Activated CD4-positive, alpha-beta T cell treated with anti-CD3 and anti-CD28 coated beads, Interleukin-2, Interleukin-6, amounts not matched to agents 100 ng/mL and 50 ng/mL, durations not matched to agents 16 hours and 8 hours (primary cell): Measurements from ENCODE around the gene TCERG1L.
"Not testable (repeated sequence)": the region's sequence is repeated elsewhere in the genome, so short reads cannot be mapped to it uniquely, and the experiment has no call there.

Source experiments
- DNase-seq: peaks from one replicate; pipeline ENCODE4 v3.0.0-alpha.2; 2020

The TCERG1L gene

DNA sequence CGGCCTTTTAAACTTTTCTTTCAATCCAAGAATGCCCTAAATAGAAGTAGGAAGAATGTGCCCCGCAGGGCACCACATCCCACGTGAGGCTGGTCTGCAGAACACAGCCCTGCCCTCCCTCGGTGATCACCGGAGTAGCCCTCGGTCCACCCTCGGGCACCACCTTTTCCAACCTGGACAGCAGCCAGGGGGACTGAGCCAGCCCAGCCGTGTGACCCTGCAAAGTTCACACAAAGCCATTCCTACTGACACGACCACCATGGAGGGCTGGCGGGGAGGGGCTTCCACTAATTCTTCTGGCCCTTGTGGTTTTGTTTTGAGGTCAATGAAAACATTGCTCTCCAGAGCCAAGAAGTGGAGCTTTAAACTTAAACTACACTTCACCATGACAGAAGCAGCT, 132.2 kb downstream of the TCERG1L start:
- no peak for DNase-seq

DNA sequence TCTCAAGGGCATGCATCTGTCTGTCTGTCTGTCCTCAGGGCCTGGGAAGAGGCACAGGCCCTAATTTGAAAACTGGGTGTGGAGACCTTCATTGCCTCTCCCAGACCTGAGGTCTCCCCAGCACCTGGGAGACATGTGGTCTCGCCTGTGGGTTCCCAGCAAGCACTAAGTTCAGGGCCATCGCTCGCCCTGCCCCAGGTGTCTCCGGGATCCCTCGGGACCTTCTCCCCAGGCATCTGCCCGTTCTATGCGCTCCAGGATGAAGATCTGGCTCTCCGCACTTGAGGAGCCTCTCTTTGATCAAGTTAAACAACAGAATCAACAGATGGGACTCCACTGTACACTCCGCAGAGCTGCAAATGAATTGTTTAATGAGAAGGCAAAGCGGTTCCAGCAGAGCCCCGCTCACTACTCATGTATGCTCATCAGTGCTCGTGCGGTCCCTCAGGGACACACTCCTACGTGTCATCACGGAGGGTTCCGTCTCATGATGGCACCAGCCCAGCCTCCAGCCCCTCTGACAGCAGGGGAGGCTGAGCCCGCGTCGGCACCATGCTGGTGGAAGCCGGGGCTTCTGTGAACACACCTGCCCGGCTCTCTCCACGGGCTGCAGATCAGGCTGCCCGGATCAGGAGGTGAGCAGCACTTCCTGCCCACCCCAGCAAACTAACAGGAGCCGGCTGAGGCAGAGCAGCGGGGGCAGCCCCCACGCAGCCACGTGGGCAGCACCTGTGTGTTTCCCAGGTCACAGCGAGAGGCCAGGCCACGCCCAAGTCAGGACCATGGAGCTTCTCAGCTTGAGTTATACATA, 132.8 kb downstream of the TCERG1L start:
- DNase-seq = no peak

DNA sequence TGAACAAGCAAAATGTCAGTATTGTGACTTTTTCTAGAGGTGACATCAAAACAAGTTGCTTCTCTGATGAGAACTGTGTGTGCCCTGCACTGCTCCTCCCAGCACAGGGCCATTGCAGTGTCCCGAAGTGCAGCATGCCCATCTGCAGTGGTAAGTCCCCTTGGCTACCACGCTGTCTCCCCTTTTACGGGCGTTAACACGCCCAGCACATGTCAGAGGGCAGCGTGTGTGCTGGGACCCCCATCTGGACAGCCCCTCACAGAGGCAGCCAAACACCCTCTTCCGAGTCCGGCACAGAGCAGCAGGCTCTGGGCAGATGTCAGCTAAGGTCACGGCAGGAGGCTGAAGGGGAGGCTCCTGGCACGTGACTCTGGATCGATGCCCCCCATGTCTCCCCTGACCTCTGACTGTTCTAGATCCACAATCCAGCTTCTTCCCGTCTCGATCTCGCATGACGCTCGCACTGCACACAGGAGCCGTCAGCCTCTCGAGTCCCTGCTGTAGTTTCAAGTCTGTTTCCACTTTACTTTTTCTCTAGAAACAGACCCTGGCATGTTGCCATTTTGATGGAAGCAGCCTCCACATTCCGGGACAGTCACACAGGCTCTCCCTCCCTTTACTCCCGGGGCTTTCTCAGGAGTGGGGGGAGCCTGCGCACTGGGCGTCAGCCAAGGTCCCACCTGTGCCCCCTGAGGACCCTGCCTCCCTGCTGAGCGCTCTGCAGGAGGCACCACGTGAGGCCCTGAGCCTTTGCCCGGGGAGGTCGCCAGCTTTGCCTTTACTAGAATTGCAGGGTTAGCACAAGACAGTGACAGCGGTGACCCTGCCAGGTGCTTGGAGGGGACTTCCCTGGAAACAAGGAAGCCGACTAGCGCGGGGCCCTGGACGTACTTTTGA, 133.8 kb downstream of the TCERG1L start:
- DNase-seq = no peak

DNA sequence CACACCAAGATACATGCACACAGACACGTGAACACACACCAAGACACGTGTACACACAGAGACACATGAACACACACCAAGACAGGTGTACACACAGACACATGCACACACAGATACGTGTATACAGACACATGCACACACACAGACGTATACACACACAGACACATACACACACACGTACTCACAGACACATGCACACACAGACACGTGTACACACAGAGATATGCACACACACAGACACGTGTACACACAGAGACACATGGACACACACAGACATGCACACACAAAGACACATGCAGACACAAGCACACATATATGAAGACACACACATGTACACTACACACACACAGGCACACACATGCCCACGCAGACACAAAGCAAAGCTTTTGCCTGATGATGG, 134.6 kb downstream of the TCERG1L start:
- no peak for DNase-seq

DNA sequence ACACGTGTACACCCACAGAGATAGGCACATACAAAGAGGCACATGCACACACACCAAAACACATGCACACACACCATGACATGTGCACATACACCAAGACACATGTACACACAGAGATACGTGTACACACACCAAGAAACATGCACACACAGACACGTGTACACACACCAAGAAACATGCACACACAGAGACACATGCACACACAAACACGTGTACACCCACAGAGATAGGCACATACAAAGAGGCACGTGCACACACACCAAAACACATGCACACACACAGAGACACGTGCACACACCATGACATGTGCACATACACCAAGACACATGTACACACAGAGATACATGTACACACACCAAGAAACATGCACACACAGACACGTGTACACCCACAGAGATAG, 135.2 kb downstream of the TCERG1L start:
- not testable (repeated sequence) for DNase-seq

DNA sequence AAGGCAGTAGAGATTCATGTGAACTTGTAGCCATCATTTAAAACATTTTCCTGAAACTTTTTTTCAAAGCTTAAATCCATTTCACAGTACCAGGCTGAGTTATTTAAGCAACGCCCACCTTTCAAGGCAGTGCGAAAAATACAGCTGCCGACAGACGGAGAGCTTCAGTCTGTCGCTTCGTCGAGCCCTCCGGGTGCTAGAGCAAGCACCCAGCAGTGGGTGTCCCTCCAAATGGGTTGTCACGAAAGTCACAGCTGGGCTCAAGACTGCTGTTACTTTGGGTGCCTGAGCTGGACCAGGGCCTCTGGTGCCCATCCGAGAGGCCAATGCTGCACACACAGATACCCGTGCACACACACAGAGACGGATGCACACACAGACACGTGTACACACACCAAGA, 135.6 kb downstream of the TCERG1L start:
- DNase-seq = no peak

DNA sequence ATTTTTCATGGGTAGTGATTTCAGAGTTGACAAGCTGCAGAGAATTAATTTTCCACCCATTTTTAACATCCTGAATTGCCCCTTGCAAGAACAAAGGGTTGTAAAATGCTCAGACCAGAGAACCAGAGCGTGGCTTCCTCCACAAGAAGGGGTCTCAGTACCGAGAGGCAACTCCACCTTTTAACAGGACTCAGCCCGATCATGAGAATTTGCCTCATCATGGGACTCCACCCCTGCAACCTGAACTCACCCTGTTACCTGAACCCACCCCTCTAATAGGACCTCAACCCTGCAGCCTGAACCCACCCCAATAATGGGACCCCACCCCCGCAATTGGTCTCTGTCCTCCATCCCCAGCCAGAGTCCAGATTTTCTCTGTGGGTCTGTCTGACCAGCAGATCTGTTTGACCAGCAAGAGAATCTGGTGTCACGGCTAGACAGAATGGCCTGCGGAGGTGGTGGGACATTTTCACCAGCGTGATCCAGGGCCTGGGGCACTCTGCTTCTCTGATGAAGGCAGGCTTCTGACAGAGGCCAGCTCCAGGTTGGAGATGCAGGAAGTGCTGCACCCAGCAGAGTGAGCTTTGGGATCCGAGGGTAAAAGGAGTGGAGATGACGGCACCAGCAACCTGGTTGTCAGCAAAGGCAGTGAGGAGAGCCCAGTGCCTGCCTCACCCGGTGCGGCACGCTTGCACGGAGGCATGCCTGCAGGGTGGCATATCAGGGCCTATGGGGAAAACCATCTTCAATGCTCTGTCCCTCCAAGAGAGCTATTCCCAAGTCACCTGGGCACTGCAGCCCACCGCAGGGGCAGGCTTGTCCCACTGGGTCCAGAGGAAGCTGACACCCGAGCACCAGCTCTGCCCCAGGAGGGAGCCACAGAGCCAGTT, 136.6 kb downstream of the TCERG1L start:
- DNase-seq = no peak

DNA sequence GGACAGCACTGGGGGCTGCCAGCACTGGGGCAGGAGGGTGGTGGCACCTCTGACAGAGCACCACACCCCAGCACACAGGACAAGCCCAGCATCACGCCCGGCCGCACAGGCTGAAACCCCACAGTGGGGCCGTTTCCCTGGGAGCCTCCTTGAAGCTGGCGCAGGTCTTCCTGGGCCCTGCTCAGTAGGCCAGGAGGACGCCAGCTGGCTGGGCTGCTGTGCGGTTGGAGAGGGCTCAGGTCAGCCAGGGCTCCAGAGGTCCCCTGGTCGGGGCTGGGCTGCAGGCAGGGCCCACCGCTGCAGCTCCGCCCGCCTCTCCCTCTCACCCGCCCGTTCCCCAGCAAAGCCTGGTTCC, 137.3 kb downstream of the TCERG1L start:
- DNase-seq = no peak

DNA sequence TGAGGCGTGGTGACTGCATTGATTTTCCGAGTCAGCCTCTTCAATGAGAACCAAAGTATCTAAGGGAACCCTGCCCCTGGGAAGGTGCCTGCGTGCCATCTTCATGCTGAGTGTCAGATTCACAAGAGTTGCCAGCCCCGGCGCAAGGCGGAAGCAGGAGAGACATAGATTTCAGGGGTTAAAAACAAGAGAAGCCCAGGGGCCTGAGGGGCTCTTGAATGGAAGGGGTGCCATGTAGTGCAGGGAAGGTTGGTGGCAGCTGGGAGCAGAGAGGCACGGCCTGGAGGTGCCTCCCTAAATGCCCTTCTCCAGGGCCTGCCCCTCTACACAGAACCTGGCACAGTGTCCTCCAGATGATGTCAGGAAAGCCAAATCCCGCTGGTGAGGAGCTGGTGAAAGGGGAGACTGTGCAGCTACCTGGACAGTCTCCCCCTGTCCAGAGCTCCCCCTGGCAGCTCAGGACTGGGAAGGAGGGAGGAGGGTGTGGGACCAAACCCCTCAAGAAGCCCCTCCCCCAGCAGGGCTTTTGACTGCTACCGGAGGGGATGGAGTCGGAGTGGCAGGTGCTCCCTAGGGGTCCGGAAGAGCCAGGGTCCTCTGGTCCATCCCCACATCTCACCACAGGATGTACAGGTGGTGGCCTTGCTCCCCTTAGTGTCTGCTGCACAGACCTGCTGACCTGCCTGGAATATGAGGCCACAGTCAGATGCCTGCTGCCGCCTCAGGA, 137.9 kb downstream of the TCERG1L start:
- DNase-seq = no peak

DNA sequence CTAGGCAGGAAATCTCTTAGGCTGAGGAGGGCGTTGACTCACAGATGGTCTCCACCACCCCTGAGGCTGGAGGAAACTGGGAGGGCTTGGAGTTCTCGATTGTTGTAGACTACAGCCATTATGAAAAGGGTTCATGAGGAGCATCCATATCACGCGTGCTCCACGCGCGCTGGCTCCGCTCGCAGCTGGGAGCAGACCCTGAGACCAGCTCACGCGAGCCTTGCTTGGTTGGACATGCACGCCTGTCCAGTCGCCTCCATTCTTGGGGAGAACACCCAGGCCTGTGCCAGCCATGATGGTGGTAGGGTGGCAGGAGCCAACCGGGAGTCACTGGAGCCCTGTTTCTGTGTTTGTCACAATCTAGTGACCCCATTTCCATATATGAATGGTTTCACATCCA, 139.1 kb downstream of the TCERG1L start:
- DNase-seq = no peak

DNA sequence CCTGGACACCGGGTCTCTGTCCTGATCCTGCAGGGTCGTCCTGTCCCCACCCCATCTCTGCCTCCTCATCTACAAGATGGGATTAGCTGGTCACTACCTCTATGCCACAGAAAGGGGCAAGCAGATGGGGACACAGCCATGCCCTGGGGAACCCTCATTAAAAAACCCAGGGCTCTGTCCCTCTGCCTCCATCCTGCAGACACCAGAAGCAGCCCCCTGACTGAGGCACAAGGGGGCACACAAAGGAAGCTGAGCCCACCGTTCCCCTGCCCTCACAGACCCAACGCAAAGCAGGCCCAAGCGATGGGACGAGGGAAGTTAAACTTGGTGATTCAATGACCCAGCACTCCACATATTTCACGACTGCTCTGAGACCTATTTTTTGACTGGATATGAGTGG, 142.4 kb downstream of the TCERG1L start:
- no peak for DNase-seq

DNA sequence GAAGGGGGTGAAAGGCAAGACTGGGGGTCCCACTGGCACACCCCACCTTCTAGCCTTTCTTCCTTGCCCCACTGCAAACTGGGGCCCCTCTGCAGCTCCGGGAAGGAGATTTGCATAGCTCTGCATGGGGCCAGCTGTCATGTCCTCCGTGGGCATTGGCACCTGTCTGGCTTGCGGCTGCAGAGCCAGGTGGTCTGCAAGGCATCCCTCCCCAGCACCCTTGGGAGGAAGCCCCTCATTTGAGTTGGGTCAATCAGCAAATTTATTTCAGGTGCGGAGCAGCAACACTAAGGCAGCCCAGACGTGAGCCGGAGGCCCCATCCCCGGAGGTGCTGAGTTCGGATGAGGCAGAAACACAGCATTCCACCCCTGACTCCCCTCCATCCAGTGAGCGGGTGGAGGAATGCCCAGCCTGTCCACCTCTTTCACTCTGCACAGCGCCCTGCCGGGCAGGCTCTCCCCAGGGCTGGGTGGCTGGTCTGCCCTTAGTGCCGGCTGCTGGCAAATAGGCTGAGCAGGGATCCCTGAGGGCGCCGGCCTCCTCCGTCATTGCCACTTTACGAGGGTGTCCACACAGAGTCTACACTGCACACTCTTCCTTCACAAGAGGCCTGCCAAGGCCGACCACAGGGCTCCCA, 143.2 kb downstream of the TCERG1L start:
- DNase-seq = no peak

DNA sequence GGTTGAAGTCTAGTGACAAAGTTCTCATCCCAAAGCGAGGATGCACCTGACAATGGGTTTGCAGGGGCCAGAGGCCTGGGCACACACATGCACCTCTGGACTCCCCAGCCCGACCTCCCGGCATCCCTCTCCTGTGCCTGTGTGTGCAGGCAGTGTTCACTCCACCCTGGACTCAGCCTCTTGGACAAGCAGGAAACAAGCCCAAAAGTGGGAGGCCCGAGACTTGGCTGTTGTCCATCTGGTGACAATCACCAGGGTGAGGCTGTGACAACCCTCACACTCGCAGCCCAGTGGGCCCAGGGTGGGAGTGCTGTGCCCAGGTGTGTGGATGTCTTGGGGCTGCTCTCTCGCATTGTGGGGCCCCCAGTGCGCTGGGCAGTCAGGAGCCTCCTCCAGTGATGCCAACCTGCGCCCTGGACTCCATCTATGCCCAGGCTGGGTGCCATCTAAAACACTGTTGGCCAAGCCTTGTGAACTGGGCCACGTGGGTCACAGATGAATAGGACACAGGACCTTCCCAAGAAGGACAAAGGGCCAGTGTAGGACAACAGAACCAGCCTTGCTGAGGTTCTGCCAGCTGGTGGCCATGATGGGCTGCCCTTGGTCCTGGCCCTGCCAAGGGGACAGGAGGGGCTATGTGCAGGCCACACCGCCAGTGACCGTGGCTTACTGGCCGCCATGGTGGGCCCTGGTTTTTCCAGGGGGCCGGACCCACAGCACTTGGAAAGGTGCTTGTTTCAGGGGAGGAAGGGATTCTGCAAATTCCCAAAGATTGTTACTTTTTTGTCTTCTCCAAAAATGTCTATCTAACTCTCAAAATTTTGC, 144.3 kb downstream of the TCERG1L start:
- no peak for DNase-seq

DNA sequence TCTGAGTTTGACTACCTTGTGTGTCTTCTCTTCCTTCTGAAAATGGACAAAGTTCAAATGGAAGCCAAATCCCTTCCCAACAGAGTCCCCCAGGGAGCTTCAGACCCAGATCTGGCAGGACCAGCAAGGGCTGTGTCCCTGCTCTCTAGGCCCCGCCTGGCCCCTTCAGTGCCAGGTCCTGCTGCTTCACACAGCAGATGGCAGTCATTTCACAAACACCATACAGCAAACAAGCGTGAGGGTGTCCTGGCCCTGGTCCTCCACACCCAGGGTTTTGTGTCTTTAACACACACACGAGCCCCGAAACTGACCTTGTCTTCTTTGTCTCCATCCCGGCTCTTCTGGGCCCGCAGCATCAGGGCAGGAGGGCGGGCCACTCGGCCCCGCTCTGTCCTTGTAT, 145.0 kb downstream of the TCERG1L start:
- DNase-seq = no peak

DNA sequence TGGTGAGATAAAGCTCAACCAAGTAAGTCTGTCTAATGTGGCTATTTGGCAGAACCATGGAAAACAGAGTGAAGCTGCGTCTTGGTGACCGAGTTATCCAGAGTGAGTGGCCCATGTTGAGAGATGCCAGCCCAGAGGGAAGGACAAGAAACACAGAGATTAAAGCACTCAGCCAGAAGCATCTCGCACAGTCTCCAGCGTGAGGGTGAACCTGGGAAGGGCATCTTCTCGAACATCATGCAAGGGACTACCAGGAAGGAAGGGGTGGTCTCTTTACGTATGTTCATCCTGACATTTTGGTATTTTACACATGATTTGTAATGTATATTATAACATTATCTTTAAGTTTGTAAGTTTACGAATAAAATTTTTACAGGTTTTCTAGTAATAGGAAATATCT, 146.4 kb downstream of the TCERG1L start:
- DNase-seq = no peak

DNA sequence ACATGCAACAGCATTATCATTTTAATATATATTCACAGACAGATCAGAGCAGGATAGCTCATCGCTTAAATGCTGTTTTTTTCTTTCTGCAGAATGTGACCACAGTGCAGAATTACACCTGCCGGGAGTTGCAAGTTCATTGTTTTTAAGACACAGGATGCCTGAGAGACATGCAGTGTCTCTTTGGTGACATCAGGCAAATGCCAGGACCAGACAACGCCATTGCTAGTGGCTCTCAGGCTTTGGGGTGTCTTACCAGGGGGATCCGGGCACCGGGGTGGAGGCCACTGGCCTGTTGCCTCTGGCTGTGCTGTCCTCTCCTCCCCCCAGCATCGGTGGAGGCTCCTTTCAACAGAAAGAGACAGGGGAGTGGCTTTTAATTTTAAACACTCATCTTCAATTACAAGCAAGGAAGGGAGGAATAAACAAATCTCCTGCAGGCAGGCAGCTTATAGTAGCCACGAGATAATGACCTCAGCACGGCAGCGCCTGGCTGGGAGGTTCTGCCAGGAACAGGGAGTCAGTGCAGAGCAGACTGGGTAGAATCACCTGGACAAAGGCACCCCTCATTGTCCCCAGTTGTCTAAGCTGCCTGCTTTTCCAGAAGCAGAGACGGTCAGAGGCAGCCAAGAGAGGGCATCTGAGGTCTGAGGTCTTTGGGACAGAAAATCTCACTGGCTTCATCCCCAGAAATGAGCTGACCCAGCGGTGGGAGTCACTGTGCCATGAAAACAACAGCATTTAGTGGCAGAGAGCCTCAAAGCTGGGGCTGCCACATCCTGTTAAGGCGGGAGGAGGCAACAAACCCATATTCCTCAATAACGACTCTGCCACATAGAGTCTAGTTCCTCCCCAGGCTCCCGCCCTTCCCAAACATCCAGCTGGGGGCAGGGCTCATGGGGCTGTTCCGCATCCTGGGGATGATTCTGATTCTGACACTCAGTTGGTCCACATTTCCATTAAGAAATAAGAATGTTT, 148.4 kb downstream of the TCERG1L start:
- DNase-seq = no peak

DNA sequence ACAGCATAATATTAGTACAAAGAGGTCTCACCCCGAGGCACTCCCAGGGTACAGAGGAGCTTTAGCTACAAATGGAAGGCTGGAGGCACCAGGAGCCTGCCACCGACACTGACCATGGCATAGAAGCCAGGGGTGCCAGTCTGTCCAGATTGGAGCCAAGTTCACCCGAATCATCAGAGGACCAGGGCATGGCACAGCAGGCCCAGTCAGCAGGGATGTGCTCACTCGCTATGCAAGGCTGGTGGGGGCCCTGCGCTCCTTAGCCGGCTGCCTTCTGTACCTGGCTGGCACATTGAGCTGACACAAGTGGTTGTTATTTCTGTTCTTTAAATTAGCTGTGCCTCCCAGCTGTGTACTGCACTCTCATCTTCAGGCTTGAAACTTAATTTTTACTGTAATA, 149.3 kb downstream of the TCERG1L start:
- no peak for DNase-seq

DNA sequence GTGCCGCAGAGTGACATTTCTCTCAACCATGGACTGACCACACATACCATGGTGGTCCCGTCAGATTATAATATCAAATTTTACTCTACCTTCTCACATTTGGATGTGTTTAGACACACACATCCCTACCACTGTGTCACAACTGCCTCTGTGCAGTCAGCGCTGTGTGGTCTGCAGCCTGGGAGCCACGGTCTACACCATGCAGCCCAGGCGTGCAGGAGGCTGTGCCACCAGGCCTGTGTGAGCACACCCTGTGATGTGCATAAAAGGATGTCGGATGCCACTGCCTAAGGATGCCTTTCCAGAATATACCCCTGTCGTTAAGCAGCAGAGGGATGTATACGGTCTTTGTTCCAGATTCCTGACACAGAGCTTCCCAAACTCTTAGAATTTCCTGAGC, 150.4 kb downstream of the TCERG1L start:
- DNase-seq = no peak

DNA sequence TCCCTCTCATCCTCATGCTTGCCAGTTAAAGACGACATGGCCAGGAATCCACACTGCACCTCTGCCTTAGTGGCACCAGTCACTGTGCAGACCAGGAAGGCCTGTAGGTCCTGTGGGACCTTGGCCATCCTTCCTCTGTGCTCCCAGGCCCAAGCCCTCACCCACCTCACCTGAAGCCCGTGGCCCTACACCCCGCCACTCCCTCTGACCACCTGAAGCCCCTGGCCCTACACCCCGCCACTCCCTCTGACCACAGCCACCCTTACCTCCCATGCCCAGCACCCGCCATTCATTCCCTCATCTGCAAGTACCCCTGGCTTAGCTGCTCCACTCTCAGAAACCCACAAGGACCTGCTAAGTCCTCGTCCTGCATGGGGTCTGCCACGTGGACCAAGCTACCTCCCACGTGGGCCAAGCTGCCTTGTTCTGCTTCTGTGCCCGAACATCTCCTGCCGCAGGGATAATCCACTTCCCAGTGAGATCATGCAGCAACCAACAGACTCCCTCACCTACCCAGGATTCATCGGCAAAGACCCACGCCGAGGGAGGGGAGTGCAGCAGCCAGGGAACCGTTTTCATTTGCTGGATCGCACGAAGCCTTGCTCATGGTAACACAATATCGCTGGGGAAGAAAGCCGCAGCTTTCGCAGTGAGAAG, 151.2 kb downstream of the TCERG1L start:
- no peak for DNase-seq
